Skin of body (tissue), 2 donors: Measurements from ENCODE around the gene SNTA1. TPM values are rescaled to one million over a fixed set of nuclear protein-coding genes. Genes with fewer than 3 reads are reported as not detected.
"Not testable (repeated sequence)": the region's sequence is repeated elsewhere in the genome, so short reads cannot be mapped to it uniquely, and the experiment has no call there.

Experiments used
- DNase-seq: peaks from one replicate; lab custom pipeline; 2025; lab: John Stamatoyannopoulos, UW
- total RNA-seq: library from RNA; depleted of rRNA; stranded (reverse); fragments of >200 nt; gene quantifications from one replicate; pipeline ENCODE4 v1.2.3, GENCODE V29; 2014

Gene SNTA1
- total RNA-seq, 1 donor from 2014 or later: 8.7 TPM

DNA sequence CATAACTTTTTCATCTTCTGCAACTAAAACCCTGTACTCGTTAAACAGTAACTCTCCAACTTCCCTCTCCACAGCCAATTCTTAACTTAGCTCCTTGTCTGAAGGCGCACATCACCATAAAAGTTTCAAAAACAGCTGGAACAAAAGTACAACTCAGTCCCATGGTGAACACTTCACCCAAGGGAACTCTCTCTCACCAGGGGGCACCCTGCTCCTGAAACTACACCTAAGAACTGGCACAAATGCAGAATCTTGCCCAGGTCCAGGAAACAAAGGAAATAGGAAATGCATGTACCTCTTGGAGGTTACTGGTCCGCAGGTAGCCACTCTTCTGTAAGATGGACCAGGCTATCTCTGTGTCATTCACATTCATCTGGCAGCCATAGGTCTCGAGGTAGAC is 48.8 kb downstream of the SNTA1 start:
- DNase-seq: no peak

DNA sequence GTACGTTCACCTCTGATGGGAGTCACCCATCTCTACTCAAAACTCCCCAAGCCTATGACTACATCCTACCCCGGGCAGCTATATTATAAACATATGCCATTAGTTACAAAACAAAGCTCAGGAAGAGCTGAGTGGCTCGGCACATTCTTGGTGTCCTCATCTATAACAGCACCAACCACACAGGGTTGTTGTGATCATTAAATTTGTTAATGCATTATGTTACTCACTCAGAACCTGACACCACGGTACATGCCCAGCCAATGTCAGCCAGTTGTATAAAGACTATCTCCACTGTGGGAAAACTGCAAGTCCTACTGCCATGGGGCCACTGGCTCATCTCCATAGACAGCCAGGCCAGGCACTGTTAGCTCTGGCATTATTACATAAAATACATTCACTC is 50.0 kb downstream of the SNTA1 start:
- DNase-seq: no peak

DNA sequence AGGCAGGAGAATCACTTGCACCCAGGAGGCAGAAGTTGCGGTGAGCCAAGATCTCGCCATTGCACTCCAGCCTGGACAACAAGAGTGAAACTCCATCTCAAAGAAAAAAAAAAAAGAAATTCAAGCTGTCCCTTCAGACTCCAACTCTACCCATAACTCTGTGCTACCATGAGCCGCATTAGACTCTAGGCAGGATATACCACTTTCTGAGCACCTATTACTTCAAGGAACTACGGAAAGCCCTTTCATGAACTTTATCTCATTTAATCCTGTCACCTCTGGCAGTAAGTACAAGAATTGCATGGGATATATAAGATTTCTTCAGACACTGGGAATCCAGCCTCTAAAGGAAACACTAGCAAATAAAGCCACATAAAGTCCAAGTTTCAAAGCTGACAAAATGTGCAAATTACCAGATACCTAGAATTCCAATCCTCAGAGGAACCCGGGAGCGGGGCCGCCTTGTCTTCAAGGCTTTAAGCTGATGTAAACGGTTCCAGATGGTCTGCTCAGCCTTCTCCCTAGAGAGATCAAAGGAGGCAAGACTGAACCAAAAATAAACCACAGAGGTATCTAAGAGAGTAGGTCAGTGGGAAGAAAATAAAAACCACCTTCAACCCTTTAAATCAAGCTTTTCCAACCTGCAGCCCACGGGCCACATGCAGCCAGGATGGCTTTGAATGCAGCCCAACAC is 51.7 kb downstream of the SNTA1 start:
- peak; percentile 8 for DNase-seq

DNA sequence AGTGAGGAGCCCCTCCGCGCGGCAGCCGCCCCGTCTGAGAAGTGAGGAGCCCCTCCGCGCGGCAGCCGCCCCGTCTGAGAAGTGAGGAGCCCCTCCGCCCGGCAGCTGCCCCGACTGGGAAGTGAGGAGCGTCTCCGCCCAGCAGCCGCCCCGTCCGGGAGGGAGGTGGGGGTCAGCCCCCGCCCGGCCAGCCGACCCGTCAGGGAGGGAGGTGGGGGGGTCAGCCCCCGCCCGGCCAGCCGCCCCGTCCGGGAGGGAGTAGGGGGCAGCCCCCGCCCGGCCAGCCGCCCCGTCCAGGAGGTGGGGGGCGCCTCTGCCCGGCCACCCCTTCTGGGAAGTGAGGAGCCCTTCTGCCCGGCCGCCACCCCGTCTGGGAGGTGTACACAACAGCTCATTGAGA is 54.2 kb downstream of the SNTA1 start:
- DNase-seq: not testable (repeated sequence)

DNA sequence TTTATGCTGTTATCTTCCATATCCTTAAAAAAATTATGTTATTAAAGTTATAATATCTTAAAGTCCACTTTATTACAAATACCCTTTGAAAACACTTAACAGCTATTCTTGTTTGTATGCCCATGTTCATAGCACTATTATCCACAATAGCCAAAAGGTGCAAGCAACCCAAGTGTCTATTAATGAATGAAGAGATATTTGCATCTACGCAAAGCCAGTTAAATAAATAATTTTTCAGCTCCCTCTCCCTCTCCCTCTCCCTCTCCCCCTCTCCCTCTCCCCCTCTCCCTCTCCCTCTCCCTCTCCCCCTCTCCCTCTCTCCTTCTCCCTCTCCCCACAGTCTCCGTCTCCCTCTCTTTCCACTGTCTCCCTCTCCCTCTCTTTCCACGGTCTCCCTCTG is 55.3 kb downstream of the SNTA1 start:
- no peak for DNase-seq

DNA sequence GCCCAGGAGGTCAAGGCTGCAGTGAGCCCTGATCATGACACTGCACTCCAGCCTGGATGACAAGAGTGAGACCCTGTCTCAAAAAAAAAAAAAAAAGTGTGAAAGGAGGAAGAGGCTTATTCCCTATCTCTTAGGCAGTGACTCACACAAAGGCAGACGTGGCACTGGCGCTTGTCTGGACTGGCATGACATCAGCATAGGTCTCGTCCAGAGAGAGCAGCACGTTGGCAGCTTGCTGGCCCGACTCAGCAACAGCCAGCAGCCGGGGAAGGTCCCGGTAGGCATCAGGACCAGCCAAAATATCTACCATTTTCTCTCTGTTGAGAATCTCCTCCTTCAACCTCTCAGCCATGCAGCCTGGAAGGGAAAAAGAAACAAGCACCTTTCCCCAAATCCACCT is 56.4 kb downstream of the SNTA1 start:
- DNase-seq: no peak

DNA sequence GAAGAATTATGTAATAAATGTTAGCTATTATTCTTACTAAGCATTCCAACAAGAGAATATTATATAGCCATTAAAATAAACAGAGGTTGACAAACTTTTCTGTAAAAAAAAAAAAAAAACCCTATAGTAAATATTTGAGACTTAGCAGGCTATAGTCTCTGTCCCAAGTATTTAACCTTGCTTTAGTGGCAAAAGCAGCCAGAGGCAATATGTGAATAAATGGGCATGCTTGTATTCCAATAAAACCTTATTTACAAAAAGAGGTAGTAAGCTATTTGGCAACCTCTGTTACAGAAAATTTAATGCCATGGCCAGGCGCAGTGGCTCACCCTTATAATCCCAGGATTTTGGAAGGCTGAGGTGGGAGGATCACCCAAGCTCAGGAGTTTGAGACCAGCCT is 56.9 kb downstream of the SNTA1 start:
- no peak for DNase-seq

DNA sequence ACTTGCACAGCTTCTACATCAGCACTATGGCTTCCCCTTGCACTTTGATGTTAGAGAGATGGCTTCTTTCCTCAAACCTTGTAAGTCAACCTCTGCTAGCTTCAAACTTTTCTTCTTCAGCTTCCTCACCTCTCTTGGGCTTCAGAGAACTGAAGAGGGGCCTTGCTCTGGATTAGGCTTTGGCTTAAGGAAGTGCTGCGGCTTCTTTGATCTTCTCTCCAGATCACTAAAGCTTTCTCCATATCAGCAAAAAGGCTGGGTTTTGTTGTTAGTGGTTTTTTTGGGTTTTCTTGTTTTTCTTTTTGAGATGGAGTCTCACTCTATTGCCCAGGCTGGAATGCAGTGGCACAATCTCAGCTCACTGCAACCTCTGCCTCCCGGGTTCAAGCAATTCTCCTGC is 66.2 kb downstream of the SNTA1 start:
- no peak for DNase-seq

DNA sequence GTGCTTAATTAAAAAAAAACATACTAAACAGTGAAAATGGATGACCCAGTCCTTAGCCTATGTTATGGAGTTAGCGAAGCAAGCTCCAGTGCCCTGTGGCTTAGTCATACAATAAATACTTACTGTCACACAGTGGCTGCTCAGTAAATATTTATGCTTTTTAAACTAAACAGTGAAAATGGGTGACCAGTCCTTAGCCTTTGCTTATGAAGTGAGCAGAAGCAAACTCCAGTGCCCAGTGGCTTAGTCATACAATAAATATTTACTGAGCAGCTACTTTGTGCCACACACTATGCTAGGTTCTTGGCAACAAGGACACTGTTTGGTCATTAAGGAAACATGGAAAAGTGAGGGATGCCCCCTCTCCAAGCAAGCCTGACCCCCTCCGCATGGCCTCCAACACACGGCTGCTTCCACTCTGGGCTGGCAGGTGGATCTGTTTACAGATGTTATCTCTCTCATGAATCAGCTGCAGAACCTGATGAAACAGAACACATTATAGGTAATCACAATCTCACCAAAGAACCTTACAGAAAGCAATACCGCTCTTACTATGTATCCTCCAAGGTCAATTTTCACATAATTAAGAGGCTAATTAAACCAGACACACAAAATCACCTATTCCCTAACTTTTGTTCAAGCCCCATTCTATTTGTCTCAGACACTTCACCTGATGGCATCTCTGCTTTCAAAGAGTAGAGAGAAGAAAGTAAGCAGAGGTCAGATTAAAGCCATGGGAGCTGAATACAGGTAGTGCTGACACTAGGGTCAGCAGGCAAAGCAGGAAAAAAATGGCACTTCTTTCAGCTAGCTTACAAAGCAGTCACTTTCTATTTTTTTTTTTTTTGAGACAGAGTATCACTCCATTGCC is 69.6 kb downstream of the SNTA1 start:
- no peak for DNase-seq

DNA sequence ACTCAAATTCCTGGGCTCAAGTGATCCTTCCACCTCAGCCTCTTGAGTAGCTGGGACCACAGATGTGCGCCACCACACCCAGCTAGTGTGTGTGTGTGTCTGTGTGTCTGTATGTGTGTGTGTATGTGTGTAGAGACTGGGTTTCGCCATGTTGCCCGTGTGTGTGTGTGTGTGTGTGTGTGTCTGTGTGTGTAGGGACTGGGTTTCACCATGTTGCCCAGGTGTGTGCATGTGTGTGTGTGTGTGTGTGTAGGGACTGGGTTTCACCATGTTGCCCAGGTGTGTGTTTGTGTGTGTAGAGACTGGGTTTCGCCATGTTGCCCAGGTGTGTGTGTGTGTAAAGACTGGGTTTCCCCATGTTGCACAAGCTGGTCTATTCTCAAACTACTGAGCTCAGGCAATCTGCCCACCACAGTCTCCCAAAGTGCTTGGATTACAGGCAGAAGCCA is 70.5 kb downstream of the SNTA1 start:
- no peak for DNase-seq

DNA sequence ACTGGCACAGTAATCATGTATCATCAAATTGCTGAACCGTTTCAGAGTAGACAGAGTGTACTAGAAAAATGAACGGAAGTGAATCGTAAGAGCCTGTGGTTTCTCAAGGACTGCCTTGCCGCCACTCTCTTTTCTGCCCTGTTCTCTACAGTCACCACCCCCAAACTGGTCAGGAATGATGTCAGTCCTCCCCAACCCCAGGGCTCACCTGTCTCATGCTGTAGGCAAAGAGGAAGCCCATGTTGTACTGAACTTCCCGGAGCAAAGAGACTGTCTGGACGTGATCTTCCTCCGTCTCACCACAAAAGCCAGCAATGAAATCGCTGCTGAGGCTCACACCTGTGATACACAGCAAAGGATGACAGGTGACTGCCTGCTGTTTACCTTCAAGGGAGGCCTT is 73.3 kb downstream of the SNTA1 start:
- no peak for DNase-seq

DNA sequence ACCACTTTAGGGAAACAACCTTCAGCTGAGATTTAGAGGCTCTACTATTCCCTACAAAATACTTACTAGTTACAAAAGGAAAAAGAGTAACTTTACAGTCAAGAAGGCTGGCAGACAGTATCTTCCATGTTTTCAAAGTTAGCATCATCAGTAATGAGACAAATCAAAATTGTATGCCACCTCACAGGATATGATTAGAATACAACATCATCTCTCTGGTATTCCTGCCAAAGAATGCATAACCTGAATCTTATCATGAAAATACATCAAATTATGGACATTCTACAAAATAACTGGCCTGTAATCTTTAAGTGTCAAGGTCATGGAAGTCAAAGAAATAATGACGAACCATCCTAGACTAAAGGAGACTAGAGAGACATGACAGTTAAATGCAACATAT is 80.7 kb downstream of the SNTA1 start:
- DNase-seq: no peak

DNA sequence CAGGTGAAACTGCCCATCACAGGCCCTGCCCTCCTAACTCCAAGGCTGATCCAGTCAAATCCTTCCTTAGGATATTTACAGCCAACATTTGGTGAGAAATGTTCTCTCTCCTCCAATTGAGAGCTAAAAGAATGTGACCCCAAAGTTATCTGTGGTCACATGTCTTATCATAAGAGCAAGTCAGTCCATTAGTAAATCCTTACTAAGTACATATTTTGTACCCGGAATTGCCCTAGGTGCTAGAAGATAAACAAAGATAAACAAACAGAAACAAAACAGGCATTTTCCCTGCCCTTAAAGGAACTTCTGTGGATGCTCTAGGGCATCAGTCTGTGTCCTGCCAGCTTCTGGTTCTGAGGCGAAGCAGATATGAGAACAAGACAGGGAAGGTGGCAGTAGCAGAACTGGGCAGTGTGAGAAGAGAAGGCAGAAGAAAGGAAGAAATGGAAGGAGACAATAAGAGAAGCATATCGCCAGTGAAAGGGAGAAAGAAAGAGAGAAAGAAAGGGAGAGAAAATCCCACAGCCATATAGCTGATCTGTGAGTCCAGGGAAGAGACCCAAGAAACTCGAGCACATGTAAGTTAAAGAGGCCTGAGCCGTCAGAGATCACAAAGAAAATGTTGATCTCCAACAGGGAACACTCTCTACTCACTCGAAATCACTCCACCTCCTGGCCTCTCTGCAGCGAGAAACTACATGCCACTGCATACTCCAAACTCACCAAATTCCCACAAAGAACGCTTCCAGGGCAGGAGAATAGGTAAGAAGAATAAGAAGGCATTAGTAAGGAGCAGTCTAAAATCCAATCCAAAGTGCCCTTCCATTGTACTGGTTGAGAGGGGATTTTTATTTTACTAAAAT is 83.9 kb downstream of the SNTA1 start:
- no peak for DNase-seq

Other genes starting within 250 kb of the SNTA1 start
- gene BPIFA3, start 226.4 kb downstream of the SNTA1 start, total RNA-seq: not detected
- not detected for gene BPIFA1, start 207.8 kb downstream of the SNTA1 start, total RNA-seq
- gene BPIFB1, start 160.5 kb downstream of the SNTA1 start, total RNA-seq: not detected
- gene CDK5RAP1, start 42.2 kb downstream of the SNTA1 start, total RNA-seq: 14.0 TPM
- 14.4 TPM for gene CBFA2T2, start 46.3 kb upstream of the SNTA1 start, total RNA-seq
- gene C20orf144, start 218.6 kb upstream of the SNTA1 start, total RNA-seq: not detected
- gene ACTL10, start 223.2 kb upstream of the SNTA1 start, total RNA-seq: 0.49 TPM
- 20.5 TPM for gene NECAB3, start 230.7 kb upstream of the SNTA1 start, total RNA-seq
- gene E2F1, start 242.6 kb upstream of the SNTA1 start, total RNA-seq: 3.7 TPM